Endothelial cell of hepatic sinusoid (primary cell): ENCODE data around the gene CLSTN3.

Source experiments
- in situ Hi-C: cut with HindIII; loops from 2 replicates; pipeline ENCODE4 v1.10.0; 2017; ENCODE audit warnings: low sequenced_read_pairs

CLSTN3 gene

GRCh38 chr12:7123806-7124522 is 6.2 kb upstream of the CLSTN3 start:
- in situ Hi-C loops, result no loop called here

- in situ Hi-C loops, result no loop called here
These were observed 4.4 kb upstream of the CLSTN3 start for GRCh38 chr12:7125632-7126227.

DNA sequence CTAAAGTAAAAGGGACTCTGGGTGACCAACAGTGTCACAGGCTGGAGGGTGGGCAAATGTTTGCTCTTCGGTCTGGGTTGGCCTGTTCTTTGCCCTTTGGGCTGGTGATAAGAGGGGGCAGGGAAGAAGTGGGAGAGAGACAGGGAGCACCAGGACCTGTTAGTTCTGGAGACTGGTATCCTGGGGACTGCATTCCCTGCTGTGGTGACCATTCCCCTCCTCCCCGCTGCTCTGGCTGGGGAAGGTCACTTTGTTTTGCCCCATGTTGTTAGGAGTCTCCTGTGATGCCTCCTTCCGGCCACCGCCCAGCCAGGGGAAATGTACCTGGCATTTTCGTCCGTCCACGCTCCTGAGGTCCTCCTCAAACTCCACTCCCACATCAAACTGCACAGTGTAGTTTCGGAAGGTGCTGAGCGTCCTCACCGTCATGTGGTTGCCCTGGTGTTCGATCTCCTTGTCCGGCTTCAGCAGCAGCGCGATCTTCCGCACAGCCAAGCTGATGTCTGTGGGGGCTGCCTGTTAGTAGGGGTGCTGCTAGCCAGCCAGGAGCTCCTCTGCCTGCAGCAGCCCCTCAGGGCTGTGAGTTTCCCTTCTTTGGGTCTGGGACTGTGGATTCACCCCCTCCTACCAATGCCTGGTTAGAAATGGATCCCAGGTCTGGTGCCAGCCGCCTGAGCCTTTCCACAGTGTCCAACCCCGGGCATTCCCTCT is 2.1 kb upstream of the CLSTN3 start:
- in situ Hi-C loops, result no loop called here

DNA sequence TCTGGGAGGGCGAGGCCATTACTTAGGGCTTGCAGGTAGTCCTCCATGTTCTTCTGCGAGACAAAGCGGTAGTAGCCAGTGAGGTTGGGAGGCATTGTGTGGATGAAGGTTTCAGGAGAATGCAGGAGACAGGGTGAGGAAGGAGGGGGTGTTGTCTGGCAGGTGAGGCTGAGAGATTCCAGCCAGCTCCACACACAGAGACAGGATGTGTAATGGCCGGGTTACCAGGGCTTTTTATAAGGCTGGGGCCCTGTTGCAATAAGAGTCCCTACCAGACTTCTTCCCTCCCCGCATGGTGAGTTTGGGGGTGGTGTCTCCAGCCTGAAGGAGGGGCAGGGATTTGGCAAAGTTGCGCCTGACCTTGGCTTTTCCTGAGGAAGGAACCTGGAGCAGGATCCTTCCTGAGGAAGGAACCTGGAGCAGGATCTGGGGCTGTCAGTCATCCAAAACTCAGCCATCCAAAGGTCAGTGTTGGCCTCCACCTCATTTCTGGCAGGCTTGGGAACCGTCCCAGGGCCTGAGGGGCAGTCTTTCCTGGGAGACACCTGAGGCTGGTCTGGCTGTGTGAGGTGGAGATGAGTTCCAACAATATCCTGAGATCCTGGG is 1.4 kb upstream of the CLSTN3 start, which contains the start of gene RBP5:
Gene RBP5 (minus strand): TSS at position 209 of the 606 bp plus-strand sequence. CDS start 114 bp downstream, at position 95.
- in situ Hi-C loops, result no loop called here

DNA sequence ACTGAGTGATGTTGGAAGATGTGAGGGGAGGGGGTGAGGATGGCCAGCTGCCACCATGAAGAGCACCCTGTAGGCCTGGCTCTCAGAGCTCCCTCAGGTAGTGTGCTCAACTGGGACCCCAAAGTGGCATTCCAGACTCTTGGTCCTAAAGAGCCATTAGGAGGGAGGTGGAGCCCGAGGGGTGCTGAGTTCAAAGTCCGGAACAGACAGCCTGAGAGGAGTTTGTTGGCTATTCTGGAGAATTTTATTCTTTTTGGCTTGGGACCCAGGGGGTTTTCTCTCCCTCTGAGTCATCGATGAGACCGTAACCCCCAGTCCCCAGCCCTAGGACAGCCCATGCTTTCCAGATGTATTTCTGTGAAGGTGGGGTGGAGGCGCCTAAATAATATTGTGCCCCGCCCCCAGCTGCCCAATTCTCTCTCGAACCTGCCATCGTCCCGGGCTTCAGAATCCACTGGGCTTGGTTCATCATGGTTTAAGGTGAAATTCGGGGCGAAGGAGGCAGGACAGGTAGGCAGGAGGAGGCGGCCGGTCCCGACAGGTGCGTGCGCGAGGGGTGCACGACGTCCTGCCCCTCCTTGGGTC is 792 bp upstream of the CLSTN3 start:
- in situ Hi-C loops, result no loop called here

DNA sequence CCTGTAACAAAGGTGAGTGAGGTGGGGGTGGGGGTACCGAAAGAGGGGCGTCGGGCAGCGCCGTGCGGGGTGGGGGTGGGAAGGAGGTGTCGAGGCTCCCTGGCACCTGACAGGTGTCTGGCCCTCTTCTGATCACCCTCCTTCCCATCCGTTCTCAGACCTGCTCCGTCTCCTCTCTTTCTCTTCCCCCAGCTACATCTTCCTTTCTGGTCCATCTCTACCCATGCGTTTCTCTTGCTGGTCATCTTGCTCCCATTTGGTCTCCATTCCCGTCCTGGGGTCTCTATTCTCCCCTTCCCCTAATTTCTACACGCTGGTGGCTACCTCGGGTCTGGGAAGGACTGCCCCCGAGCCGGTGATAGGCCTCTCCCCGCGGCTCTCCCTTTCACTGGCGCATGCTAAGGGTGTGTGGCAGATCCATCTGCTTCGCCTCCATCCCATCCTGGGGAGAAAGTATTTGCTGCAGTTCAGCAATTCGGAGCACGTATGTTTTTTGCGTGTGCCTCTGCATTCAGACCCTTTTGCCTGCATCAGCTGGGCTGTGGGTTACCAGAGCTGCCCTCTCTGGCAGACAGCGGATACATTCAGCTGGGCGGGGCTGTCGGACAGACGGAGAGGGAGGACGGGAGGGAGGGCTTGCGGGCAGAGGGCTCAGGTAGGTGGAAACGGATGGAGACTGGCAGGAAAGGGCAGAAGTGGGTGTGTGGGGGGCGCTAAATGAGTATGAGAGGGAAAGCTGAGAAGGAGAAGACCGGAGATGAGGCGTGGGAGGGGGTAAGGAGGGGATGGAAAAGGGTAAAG is 730 bp downstream of the CLSTN3 start:
- in situ Hi-C loops, result no loop called here

- in situ Hi-C loops, result no loop called here
These were observed 1.3 kb downstream of the CLSTN3 start for GRCh38 chr12:7131502-7131866.

DNA sequence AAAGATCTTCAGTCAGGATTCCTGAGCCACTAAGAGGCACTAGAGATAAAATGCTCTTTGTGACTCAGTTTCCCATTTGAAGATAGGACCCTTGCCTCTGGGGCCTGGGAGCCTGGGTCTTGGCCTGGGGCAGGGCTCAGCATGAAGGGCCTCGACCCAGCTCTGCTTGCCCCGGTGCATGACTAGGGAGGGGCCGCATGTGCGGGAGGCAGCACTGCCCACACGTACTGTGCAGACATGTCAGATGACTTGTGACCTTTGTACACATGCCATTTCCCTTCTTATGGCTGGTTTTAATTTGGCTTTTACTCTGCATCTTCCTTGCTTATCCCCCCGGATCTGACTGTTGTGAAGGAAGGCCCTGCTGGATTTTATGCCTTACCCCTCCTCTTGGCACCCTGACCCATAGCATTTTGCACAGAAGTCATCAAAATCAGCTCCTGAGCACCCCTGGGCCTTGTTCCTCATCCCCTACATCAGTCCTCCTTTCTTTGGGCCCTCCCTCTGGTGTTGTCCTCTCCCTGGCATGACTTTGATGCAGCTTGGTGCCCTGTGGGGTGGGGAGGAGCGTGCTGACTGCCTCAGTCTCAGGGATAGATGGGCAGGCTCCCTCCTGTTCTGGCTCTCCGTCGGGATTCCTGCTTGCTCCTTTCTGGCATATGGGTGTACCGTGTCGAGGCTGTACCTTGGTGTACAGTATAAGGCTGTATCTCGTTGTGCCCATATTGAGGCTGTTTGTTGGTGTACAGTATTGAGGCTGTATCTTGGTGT is 4.4 kb downstream of the CLSTN3 start:
- in situ Hi-C loops, result no loop called here

GRCh38 chr12:7136071-7136470 is 5.9 kb downstream of the CLSTN3 start:
- in situ Hi-C loops, result no loop called here

- in situ Hi-C loops, result no loop called here
These were observed 6.5 kb downstream of the CLSTN3 start for GRCh38 chr12:7136676-7137075.

DNA sequence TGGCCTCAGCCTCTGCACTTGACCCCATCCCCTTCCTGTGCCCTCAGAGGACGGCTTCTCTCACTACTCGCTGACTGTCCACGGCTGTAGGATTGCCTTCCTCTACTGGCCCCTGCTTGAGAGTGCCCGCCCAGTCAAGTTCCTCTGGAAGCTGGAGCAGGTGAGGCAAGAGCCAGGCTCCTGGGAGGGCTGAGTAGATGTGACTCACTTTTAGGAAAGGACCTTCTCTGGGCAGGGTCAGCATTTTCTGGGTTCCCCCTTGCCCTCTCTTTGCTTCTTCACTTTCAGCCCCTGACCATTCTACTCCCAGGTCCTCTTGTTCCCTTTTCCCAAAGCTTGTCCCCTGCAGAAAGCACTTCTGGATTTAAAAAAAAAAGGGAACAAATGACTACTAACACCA is 7.7 kb downstream of the CLSTN3 start:
- in situ Hi-C loops, result no loop called here

- in situ Hi-C loops, result no loop called here
These were observed 9.0 kb downstream of the CLSTN3 start for GRCh38 chr12:7139200-7139599.

DNA sequence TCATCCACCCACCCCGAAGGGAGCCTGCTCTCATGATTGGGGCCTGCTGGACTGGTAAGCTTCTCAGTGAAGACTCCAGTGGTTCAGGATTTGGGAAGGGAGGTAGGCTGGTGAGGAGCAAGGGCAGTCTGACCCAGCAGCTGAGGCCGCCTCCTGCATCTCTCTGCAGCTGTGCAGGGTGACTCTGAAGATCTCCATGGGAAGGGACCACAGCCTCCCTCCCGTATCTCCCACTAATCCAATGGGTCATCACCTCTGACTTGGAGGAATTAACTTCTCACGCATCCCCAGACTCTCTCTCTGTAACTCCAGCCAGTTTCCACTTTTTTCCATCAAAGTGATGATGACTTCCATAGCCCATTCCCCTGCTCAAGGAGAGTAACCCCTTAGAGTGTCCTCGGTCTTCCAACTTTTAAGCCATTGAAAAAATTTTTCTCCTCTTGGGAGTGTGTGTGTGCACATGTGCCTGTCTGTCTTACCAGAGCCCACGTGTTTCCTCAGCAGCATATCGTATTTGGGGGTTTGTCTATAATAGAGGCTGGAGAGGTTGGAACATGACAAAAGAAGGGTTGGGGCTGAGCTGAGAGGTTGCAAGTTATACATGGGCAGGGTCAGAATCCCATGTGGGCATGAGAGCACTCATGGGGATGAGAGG is 11.3 kb downstream of the CLSTN3 start:
- in situ Hi-C loops, result no loop called here

DNA sequence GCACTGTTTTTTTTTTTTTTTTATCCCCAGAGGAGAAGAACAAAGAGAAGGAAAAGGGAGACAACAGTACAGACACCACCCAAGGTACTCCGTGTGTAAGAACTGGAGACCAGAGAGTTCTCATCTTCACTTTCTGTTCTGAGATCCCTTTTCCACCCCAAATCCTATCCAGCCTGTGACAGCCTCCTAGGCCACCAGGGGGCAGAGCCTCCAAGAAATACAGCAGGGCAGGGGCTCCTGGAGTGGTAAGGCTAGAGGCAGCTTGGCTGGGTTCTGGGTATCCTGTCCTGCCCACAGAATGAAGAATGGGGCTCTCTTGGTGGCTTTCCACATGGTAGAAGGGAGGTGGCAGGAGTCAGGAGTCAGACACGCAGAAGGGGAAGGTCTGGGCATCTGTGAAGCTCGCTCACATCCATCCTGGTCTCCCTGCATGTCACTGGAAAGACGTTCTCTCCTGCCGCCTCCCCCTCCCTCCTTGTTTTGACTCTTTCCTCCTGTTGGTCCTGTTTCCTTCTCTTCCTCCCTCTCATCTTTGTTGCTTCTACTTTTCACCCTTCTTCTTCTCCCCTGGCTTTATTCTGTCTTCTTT is 12.0 kb downstream of the CLSTN3 start:
- in situ Hi-C loops, result no loop called here

- in situ Hi-C loops, result no loop called here
These were observed 12.8 kb downstream of the CLSTN3 start for GRCh38 chr12:7142809-7143465.

GRCh38 chr12:7143564-7143963 is 13.4 kb downstream of the CLSTN3 start:
- in situ Hi-C loops, result no loop called here

- in situ Hi-C loops, result no loop called here
These were observed 14.4 kb downstream of the CLSTN3 start for GRCh38 chr12:7144414-7145120.

GRCh38 chr12:7145671-7146070 is 15.5 kb downstream of the CLSTN3 start:
- in situ Hi-C loops, result no loop called here
